Osteoblast (primary cell): ENCODE data around the gene RABGAP1L. TPM values are rescaled to one million over a fixed set of nuclear protein-coding genes. Genes with fewer than 3 reads are reported as not detected.
A peak's percentile ranks its signal among the peaks of the same experiment; 100 is the strongest.

ENCODE experiments used
- DNase-seq: peaks from one replicate; pipeline ENCODE4 v3.0.0; 2011; ENCODE audit warnings: low spot score, mixed read lengths; ENCODE audit not compliant: insufficient read length; ENCODE audit errors: missing footprints
- H2AFZ ChIP-seq: 2 replicates; pipeline ENCODE4 v1.6.0; 2011; ENCODE audit warnings: mild to moderate bottlenecking, low read length
- H3K27ac ChIP-seq: 2 replicates; pipeline ENCODE4 v1.5.1; 2011; ENCODE audit warnings: mild to moderate bottlenecking, low read depth, low read length, moderate library complexity
- H3K27me3 ChIP-seq: 2 replicates; pipeline ENCODE4 v1.6.0; 2012; ENCODE audit warnings: mild to moderate bottlenecking, control low read depth, inconsistent platforms, low read length, moderate library complexity; ENCODE audit not compliant: insufficient read depth
- H3K36me3 ChIP-seq: 2 replicates; pipeline ENCODE4 v1.5.1; 2011; ENCODE audit warnings: mild to moderate bottlenecking, low read length, control low read depth, moderate library complexity; ENCODE audit not compliant: insufficient read depth
- H3K4me1 ChIP-seq: 2 replicates; pipeline ENCODE4 v1.5.1; 2011; ENCODE audit warnings: mild to moderate bottlenecking, low read length, control low read depth, moderate library complexity; ENCODE audit not compliant: insufficient read depth
- H3K4me2 ChIP-seq: 2 replicates; pipeline ENCODE4 v1.6.0; 2011; ENCODE audit warnings: mild to moderate bottlenecking, low read length; ENCODE audit not compliant: insufficient read depth
- H3K4me3 ChIP-seq: fragments of 200-600 bp; sonication (generic); 3 replicates; pipeline ENCODE4 v1.5.1; 2012; ENCODE audit warnings: mild to moderate bottlenecking, low read length, inconsistent platforms; ENCODE audit not compliant: insufficient read depth
- H3K79me2 ChIP-seq: 2 replicates; pipeline ENCODE4 v1.6.0; 2012; ENCODE audit warnings: mild to moderate bottlenecking, low read length, control low read depth, inconsistent platforms; ENCODE audit not compliant: insufficient read depth
- H3K9me3 ChIP-seq: 2 replicates; pipeline ENCODE4 v1.5.1; 2011; ENCODE audit warnings: low read depth, low read length, control low read depth
- H4K20me1 ChIP-seq: 2 replicates; pipeline ENCODE4 v1.6.0; 2012; ENCODE audit warnings: mild to moderate bottlenecking, low read length, control low read depth; ENCODE audit not compliant: insufficient read depth
- total RNA-seq: library from RNA; depleted of rRNA; stranded (reverse); fragments of >200 nt; gene quantifications from 2 replicates; pipeline ENCODE4 v1.2.3, GENCODE V29; 2012
- TF ChIP-seq, protein P1 (sequence below): IDR thresholded peaks from 2 replicates; pipeline ENCODE4 v1.5.1; 2011; ENCODE audit warnings: mild to moderate bottlenecking, low read depth, low read length, moderate library complexity; ENCODE audit errors: extremely low read depth

Gene RABGAP1L
- total RNA-seq, 1 donor: 30.0 TPM

DNA sequence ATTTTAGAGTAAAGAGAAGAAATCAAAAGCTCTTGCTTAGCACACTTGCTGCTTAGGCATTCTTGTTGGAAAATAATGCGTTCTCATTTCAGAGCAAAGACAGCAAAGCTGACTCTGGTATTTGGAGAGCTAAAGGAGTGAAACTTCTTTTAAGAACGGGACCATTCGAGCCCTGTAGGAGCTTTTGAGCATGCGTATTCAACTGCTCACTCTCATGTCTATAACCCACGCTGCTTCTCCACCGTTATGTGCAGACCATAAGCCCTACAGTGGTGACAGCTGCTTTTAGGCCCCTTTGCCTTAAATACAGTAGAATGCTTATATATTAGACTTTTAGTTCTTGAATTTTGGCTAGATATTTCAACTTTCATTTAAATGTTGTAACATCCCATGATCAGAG lies 626.2 kb downstream of the RABGAP1L start:
- Histone ChIP-seq H4K20me1 (no peaks in the 10 kb centered on the region), H3K36me3 (no peaks in the 10 kb centered on the region), H3K4me2 (peak overlapping the region; percentile 25), H3K4me1 (peaks cover 18% of the 10 kb centered on the region), H3K27ac (no peak overlapping the region), H3K79me2 (no peaks in the 10 kb centered on the region), H3K27me3 (no peaks in the 10 kb centered on the region), H3K9me3 (no peaks in the 10 kb centered on the region), H2AFZ (peak overlapping the region; percentile 17), H3K4me3 (no peak overlapping the region)
- TF ChIP-seq, protein P1, sequence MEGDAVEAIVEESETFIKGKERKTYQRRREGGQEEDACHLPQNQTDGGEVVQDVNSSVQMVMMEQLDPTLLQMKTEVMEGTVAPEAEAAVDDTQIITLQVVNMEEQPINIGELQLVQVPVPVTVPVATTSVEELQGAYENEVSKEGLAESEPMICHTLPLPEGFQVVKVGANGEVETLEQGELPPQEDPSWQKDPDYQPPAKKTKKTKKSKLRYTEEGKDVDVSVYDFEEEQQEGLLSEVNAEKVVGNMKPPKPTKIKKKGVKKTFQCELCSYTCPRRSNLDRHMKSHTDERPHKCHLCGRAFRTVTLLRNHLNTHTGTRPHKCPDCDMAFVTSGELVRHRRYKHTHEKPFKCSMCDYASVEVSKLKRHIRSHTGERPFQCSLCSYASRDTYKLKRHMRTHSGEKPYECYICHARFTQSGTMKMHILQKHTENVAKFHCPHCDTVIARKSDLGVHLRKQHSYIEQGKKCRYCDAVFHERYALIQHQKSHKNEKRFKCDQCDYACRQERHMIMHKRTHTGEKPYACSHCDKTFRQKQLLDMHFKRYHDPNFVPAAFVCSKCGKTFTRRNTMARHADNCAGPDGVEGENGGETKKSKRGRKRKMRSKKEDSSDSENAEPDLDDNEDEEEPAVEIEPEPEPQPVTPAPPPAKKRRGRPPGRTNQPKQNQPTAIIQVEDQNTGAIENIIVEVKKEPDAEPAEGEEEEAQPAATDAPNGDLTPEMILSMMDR: no peak
- DNase-seq: no peak

- TF ChIP-seq, protein P1: no peak
- no peaks in the 10 kb centered on the region for H4K20me1 ChIP-seq
- no peaks in the 10 kb centered on the region for H3K36me3 ChIP-seq
- no peak overlapping the region for H3K4me3 ChIP-seq
- H3K4me1 ChIP-seq: peaks cover 18% of the 10 kb centered on the region
- H3K27ac ChIP-seq: no peak overlapping the region
- H2AFZ ChIP-seq: no peak overlapping the region
- DNase-seq: no peak
- no peaks in the 10 kb centered on the region for H3K79me2 ChIP-seq
- H3K27me3 ChIP-seq: no peaks in the 10 kb centered on the region
- no peak overlapping the region for H3K4me2 ChIP-seq
- no peaks in the 10 kb centered on the region for H3K9me3 ChIP-seq
Measured at GRCh38 chr1:174786358-174786757, 627.0 kb downstream of the RABGAP1L start.

- no peak overlapping the region for H2AFZ ChIP-seq
- no peaks in the 10 kb centered on the region for H4K20me1 ChIP-seq
- H3K27ac ChIP-seq: no peak overlapping the region
- H3K79me2 ChIP-seq: no peaks in the 10 kb centered on the region
- H3K27me3 ChIP-seq: no peaks in the 10 kb centered on the region
- no peak for DNase-seq
- no peaks in the 10 kb centered on the region for H3K9me3 ChIP-seq
- TF ChIP-seq, protein P1: no peak
- peaks cover 18% of the 10 kb centered on the region for H3K4me1 ChIP-seq
- no peaks in the 10 kb centered on the region for H3K36me3 ChIP-seq
- H3K4me3 ChIP-seq: no peak overlapping the region
- H3K4me2 ChIP-seq: no peak overlapping the region
Measured at GRCh38 chr1:174786760-174787159, 627.4 kb downstream of the RABGAP1L start.

- Histone ChIP-seq H2AFZ (no peak overlapping the region), H3K4me1 (peaks cover 18% of the 10 kb centered on the region), H4K20me1 (no peaks in the 10 kb centered on the region), H3K9me3 (no peaks in the 10 kb centered on the region), H3K27me3 (no peaks in the 10 kb centered on the region), H3K4me3 (peak overlapping the region; percentile 6), H3K27ac (peak overlapping the region; percentile 84), H3K79me2 (no peaks in the 10 kb centered on the region), H3K36me3 (no peaks in the 10 kb centered on the region), H3K4me2 (peak overlapping the region; percentile 71)
- DNase-seq: peak; percentile 87
- TF ChIP-seq, protein P1: no peak
Measured at GRCh38 chr1:174788981-174789380, 629.7 kb downstream of the RABGAP1L start.
